GM21367 (cell line): ENCODE measurements around the gene CERT1.

Source experiments
- ATAC-seq: cut with Tn5 transposase; IDR thresholded peaks from one replicate; pipeline ENCODE4 v1.9.1; 2021; ENCODE audit not compliant: unreplicated experiment

Gene CERT1

DNA sequence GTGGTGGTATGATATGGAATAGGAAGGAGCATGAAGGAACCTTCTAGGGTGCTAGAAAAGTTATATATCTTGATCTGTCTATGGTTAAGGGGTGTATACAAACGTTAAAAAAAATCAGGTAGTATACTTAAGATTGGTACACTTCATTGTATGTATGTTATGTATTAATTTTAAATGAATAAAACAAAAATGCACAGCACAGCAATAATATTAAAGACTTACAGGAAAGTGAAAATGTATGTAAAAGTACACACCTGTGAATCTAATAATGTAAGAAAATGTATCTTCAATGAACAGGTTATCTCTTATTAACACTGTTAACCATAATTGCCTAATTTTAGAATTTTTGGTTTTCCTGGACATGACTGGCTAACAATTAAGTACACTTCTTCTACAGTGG is 97.2 kb downstream of the CERT1 start:
- no peak for ATAC-seq

DNA sequence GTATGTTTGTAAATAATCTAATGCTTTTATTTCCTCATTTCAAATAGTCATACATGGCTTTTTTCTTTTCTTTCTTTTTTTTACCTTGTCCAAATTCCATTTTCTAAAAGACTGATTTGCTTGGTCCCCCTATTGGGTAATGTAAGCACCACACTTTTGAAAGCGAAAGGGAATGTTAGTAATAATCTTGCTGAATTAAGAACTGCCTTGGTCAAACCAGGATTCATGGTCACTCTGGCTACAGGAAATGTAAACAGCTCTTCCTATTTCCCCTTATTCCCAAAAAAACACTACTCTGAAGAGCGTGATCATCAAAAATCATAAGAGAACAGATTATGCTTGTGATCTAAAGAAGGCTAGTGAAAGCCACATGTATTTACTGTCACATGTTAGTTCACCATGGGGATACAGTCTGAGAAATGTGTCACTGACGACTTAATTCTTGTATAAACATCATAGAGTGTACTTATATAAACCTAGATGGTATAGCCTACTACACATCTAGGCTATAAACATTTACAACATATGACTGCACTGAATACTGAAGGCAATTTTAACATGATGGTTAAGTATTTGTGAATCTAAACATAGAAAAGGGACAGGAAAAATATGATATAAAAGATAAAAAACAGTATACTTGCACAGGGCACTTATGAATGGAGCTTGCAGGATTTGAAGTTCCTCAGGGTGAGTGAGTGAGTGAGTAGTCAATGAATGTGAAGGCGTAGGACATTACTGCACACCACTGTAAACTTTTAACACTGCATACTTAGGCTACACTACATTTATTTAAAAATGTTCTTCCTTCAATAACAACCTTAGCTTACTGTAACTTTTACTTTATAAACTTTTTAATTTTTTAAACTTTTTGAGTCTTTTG is 99.1 kb downstream of the CERT1 start:
- no peak for ATAC-seq

DNA sequence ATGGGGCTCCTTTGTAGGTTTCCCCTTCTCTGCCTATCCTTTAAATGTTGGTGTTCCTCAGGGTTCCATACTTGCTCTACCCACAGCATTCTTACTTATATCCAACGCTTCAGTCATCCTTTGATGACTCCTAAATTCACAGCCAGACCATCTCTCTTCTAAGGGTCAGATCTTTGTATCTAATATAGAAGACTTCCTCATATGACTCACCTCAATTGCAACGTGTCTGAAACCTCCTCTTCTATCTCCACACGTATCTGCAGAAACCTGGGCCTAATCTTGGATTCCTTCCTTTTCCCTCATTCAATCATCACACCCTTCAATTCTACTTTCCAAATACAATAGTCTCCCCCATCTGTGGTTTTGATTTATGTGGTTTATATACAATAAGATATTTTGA is 106.1 kb downstream of the CERT1 start:
- no peak for ATAC-seq

GRCh38 chr5:75395277-75395676 is 116.2 kb downstream of the CERT1 start:
- ATAC-seq: no peak

DNA sequence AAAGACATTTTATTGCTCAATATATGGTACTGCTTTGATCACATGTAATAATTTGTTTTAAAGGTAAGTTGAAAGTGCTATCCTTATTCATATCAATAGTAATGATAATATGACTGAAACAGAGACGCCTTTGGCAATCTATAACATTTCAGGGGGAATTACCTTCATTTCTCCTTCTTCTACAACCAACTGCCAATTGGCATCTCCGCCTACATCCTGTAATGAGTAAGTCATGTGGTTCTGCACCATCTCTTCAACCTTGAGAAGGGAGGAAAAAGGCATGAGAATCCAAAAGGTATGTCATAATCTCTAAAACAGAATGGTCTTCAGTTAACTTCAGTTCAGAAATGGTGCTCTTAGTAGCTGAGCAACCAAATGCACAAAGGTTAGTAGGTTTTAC is 122.0 kb downstream of the CERT1 start:
- ATAC-seq: no peak

DNA sequence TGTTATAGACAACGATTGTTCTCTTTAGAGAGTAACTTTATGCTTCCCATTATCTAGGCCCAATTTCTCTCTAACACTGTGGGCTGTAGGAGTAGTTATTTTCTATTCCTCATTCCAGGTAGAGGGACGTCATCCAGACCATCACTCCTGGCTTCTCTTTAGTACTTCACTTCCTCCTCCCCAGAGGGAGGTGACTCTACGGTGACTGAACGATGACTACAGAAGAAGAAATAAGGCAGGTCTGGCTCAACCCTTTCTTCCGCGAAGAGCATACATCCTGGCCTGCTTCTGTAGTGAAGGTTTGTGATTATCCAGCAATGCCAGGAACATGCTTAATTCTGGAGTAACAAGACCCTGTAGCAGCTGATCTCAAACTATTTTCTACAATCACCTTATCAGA is 123.6 kb downstream of the CERT1 start:
- no peak for ATAC-seq

DNA sequence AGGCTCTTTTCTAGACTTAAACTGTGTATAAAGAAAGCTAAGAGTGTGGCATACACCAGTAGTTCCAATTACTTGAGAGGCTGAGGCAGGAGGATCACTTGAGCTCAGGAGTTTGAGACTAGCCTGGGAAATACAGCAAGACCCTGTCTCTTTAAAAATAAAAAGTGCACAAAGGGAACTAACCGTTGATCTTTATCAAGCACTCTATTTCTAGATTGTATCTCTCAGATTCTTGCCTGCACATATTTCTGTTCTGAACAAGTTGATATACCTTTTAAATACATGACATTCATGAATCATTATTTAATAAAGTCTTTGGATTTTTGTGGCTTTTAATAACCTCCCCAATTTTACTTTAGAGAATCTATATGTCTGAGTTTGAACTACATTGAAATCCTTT is 127.2 kb downstream of the CERT1 start:
- ATAC-seq: no peak

- ATAC-seq: no peak
Measured at GRCh38 chr5:75381456-75381855, 130.0 kb downstream of the CERT1 start.

- ATAC-seq: no peak
Measured at GRCh38 chr5:75380099-75380498, 131.3 kb downstream of the CERT1 start.

DNA sequence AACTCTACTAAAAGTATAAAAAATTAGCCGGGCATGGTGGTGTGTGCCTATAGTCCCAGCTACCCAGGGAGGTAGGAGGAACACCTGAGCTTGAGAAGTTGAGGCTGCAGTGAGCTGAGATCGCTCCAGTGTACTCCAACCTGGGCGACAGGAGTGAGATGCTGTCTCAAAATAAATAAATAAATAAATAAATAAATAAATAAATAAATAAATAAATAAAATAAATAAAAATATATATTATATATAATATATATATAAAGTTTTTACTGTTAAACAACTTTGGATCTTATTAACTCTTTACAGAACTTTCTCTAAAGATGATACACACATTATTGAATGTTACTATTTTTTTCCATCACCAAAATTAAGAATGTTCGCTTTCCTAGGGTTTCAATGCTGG is 136.0 kb downstream of the CERT1 start:
- no peak for ATAC-seq

- no peak for ATAC-seq
Measured at GRCh38 chr5:75374394-75374814, 137.0 kb downstream of the CERT1 start.

GRCh38 chr5:75373862-75374261 is 137.6 kb downstream of the CERT1 start:
- ATAC-seq: no peak

- no peak for ATAC-seq
Measured at GRCh38 chr5:75368391-75368790, 143.0 kb downstream of the CERT1 start.

- ATAC-seq: no peak
Measured at GRCh38 chr5:75367401-75367800, 144.0 kb downstream of the CERT1 start.

DNA sequence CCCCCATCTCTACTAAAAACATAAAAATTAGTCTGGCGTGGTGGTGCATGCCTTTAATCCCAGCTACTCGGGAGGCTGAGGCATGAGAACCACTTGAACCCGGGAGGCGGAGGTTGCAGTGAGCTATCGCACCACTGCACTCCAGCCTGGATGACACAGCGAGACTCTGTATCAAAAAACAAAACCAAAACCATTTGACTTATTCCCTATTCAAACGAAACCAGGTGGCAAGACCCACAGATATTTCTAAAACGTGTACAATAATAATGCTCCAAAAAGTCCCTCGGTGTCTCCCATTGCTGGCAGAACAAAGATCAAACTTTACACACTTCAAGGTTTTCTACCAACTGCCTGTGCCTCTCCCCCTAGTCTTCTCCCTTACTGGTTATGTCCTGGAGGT is 144.6 kb downstream of the CERT1 start:
- peak; percentile 58 for ATAC-seq

GRCh38 chr5:75365740-75366139 is 145.7 kb downstream of the CERT1 start:
- ATAC-seq: no peak

DNA sequence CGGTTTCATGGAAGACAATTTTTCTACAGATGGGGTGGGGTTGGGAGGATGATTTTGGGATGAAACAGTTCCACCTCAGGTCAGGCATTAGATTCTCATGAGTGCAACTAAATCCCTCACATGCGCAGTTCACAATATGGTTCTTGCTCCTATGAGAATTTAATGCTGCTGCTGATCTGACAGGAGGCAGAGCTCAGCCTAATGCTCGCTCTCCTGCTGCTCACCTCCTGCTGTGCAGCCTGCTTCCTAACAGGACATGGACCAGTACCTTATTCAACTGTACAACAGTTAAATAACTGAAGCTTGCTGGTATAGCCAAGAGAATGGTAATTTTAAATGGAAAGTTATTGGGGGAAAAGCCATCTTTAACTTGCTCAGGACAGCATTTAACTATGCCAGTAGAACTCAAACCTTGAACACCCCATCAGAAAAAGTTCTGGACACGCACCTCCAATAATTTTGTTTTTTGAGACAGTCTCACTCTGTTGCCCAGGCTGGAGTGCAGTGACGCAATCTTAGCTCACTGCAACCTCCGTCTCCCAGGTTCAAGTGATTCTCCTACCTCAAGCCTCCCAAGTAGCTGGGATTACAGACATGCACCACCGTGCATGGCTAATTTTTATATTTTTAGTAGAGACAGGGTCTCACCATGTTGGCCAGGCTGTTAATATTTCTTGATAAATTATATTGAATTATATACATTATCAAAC is 146.7 kb downstream of the CERT1 start:
- ATAC-seq: no peak

DNA sequence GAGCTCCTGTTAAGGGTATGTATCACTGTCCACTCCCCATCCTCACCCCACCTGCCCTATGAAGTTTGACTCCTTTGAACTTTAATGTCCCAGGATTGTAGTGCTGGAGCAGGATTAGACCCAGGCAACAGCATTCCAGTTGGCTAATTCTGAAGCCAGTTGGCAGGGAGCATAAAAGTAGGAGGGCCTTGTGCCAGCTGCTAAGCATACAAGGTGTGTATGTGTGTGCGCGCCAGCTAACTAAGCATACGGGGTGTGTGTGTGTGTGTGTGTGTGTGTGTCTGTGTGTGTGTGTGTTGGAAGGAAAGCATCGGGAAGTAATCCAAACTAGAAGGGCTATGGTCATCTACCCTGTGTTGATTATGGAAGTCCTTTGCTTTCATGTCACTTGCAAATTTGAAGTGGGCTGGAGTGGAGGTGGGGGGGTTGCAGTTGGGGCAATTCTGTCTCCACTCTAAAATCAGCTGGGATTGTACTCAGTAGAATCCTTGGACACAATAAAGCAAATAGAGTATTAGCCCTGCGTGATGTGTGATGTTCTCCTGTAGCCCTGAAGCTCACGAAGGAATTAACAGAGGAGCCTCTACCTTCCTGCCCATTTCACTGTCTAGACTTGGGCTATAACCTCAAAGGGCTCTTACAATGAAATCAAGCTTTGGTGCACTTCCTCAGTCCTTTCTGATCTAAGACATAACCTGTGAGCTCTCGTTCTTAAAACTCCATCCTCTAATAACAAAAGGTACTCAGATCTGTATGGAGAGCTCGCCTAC is 147.5 kb downstream of the CERT1 start:
- ATAC-seq: no peak

DNA sequence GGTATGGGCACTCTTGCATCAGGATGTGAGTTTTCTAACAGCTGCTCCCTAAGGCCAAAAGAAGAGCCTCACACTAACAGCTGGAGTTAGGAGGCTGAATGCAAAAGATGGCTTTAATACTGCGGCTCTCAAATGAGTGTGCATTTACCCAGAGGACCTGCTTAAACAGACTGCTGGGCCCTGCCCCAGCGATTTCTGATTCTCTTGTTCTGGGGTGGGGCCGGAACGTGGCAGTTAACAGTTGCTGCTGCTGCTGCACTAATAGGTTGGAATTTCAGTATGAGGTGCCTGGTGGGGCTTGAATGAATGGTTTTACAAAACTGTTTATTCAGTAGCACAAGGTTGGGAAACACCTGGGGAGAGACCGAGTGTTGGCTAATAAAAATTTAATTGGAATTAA is 148.3 kb downstream of the CERT1 start:
- no peak for ATAC-seq

DNA sequence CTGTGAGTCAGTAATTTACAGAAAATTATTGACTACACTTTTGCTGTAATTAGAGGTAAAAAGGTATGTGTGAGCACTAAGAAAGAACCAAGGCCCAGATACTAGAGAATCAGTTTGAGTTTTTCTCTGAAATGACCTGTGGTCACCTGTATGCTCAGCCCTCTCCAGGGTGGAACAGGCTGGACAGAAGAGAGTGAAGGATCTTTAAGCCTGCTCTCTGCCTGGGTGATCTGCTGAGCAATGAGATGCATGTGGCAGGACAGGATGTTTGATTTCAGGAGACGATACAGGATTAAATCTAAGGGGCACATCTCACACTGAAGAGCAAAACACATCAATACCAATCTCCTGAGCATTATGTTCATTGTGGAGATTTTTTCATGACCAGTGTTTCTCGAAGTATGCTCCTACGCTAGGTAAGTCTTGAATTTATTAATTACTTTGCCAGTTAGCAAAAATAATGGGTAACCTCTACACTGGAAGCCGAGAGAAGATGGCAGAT is 148.9 kb downstream of the CERT1 start:
- no peak for ATAC-seq

GRCh38 chr5:75361310-75361709 is 150.1 kb downstream of the CERT1 start:
- ATAC-seq: no peak
